Measurements from ENCODE around the gene PPP2R2C.

PPP2R2C gene

DNA sequence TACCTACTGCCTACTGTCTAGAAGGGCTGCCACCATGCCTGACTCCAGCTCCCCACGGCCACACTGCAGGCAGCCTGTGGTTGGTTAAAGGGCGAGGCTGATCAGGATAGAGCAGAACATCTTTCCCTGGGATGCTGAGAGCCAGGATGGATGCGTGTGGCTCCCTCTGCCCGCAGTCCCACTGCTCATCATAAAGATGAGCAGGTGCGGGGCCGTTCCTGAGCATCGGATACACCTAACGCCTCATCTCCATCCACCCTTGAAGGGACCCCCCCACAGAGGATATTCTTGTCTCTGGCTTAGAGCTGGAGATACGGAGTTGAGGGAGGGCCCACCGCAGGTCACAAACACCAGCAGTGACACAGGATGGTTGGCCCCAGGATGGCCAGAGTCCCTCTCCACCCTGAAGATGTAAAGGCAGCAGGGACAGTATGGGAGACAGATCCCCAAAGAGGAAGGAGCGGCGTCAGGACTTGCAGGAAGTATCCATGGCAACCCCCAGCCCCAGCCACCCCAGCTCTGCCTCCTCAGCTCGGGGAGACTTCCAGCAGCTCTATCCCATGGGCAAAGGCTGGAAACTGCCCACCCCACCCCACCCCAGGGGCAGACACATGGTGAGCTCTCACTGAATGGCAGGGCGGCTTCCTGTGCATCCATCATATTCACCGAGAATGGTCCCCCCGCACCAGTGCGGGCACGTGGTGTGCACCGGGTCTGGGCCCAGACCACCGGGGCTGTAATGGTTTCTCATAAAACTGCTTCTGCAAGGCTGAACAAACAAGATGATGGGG lies 19.3 kb downstream of the PPP2R2C start:
- Histone ChIP-seq H3K27me3 (ENCODE audit: insufficient read depth, insufficient read length) (peaks cover 2% of the 10 kb centered on the region), H3K4me1 (ENCODE audit: insufficient read depth, insufficient read length) (no peaks in the 10 kb centered on the region), H3K9me3 (ENCODE audit: insufficient read depth, low read length) (no peaks in the 10 kb centered on the region), H3K36me3 (ENCODE audit: insufficient read depth, insufficient read length, low read length) (no peaks in the 10 kb centered on the region), H3K4me3 (ENCODE audit: insufficient read length, low read depth) (no peak overlapping the region), H3K9ac (ENCODE audit: insufficient read length, low read depth) (no peak overlapping the region)
- DNase-seq (ENCODE audit: low read depth, low spot score): no peak
- TF ChIP-seq YY1 (IDR thresholded peaks at IDR 0.05; ENCODE audit: insufficient read depth, insufficient read length): no peak
- no peak for TF ChIP-seq SUZ12 (IDR thresholded peaks at IDR 0.05; ENCODE audit: extremely low read depth, insufficient read depth, insufficient read length)
- TF ChIP-seq ZNF274 (IDR thresholded peaks at IDR 0.05; ENCODE audit: low read depth, low read length): no peak

GRCh38 chr4:6452116-6452896 lies 20.1 kb downstream of the PPP2R2C start:
- peaks cover 2% of the 10 kb centered on the region for H3K27me3 ChIP-seq (ENCODE audit: insufficient read depth, insufficient read length)
- no peak overlapping the region for H3K9ac ChIP-seq (ENCODE audit: insufficient read length, low read depth)
- no peaks in the 10 kb centered on the region for H3K4me1 ChIP-seq (ENCODE audit: insufficient read depth, insufficient read length)
- H3K36me3 ChIP-seq (ENCODE audit: insufficient read depth, insufficient read length, low read length): no peaks in the 10 kb centered on the region
- no peak for DNase-seq (ENCODE audit: low read depth, low spot score)
- H3K9me3 ChIP-seq (ENCODE audit: insufficient read depth, low read length): no peaks in the 10 kb centered on the region
- TF ChIP-seq ZNF274 (IDR thresholded peaks at IDR 0.05; ENCODE audit: low read depth, low read length) (no peak), YY1 (IDR thresholded peaks at IDR 0.05; ENCODE audit: insufficient read depth, insufficient read length) (no peak), SUZ12 (IDR thresholded peaks at IDR 0.05; ENCODE audit: extremely low read depth, insufficient read depth, insufficient read length) (no peak)
- H3K4me3 ChIP-seq (ENCODE audit: insufficient read length, low read depth): no peak overlapping the region

GRCh38 chr4:6451309-6451708 lies 21.1 kb downstream of the PPP2R2C start:
- no peak overlapping the region for H3K9ac ChIP-seq (ENCODE audit: insufficient read length, low read depth)
- no peaks in the 10 kb centered on the region for H3K36me3 ChIP-seq (ENCODE audit: insufficient read depth, insufficient read length, low read length)
- peaks cover 4% of the 10 kb centered on the region for H3K4me1 ChIP-seq (ENCODE audit: insufficient read depth, insufficient read length)
- DNase-seq (ENCODE audit: low read depth, low spot score): no peak
- H3K27me3 ChIP-seq (ENCODE audit: insufficient read depth, insufficient read length): peaks cover 2% of the 10 kb centered on the region
- H3K4me3 ChIP-seq (ENCODE audit: insufficient read length, low read depth): no peak overlapping the region
- no peaks in the 10 kb centered on the region for H3K9me3 ChIP-seq (ENCODE audit: insufficient read depth, low read length)
- TF ChIP-seq YY1 (IDR thresholded peaks at IDR 0.05; ENCODE audit: insufficient read depth, insufficient read length): no peak
- TF ChIP-seq SUZ12 (IDR thresholded peaks at IDR 0.05; ENCODE audit: extremely low read depth, insufficient read depth, insufficient read length): no peak
- TF ChIP-seq ZNF274 (IDR thresholded peaks at IDR 0.05; ENCODE audit: low read depth, low read length): no peak

- H3K4me1 ChIP-seq (ENCODE audit: insufficient read depth, insufficient read length): peaks cover 4% of the 10 kb centered on the region
- TF ChIP-seq ZNF274 (IDR thresholded peaks at IDR 0.05; ENCODE audit: low read depth, low read length): no peak
- no peak for DNase-seq (ENCODE audit: low read depth, low spot score)
- H3K4me3 ChIP-seq (ENCODE audit: insufficient read length, low read depth): no peak overlapping the region
- peaks cover 2% of the 10 kb centered on the region for H3K27me3 ChIP-seq (ENCODE audit: insufficient read depth, insufficient read length)
- no peaks in the 10 kb centered on the region for H3K36me3 ChIP-seq (ENCODE audit: insufficient read depth, insufficient read length, low read length)
- H3K9me3 ChIP-seq (ENCODE audit: insufficient read depth, low read length): no peaks in the 10 kb centered on the region
- no peak overlapping the region for H3K9ac ChIP-seq (ENCODE audit: insufficient read length, low read depth)
Measured at GRCh38 chr4:6450709-6451108, 21.7 kb downstream of the PPP2R2C start.

DNA sequence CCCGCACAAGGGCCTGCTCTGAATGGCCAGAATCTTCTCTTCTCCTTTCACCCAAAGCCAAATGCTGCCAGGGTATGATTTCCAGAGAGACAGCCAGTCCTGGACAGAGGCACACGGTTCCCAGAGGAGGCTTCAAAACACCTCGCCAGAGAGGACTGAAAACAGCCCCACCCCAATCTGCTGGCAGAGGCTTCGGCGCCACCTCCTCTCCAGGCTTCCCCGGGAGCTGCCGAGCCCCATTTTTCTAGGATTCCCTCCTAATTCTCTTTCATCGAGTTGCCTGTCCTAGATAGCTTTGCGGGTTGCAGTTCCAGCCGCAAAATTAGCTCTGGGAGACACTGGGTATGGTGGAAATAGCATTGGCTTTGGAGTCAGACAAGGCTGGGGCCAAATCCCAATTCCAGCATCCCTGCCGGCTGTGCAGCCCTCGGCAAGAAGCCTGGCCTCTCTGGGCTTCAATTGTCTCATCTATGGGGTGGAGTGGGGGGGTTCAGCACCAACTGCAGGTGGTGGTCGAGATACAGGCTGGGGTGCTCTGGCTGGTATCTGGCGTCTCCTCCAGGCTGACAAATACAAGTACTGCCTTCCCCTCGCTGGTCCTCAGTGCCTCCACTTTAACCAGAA lies 22.6 kb downstream of the PPP2R2C start:
- TF ChIP-seq YY1 (IDR thresholded peaks at IDR 0.05; ENCODE audit: insufficient read depth, insufficient read length) (no peak), SUZ12 (IDR thresholded peaks at IDR 0.05; ENCODE audit: extremely low read depth, insufficient read depth, insufficient read length) (no peak), ZNF274 (IDR thresholded peaks at IDR 0.05; ENCODE audit: low read depth, low read length) (no peak)
- Histone ChIP-seq H3K4me3 (ENCODE audit: insufficient read length, low read depth) (no peak overlapping the region), H3K9me3 (ENCODE audit: insufficient read depth, low read length) (no peaks in the 10 kb centered on the region), H3K27me3 (ENCODE audit: insufficient read depth, insufficient read length) (peaks cover 2% of the 10 kb centered on the region), H3K4me1 (ENCODE audit: insufficient read depth, insufficient read length) (peaks cover 4% of the 10 kb centered on the region), H3K9ac (ENCODE audit: insufficient read length, low read depth) (no peak overlapping the region), H3K36me3 (ENCODE audit: insufficient read depth, insufficient read length, low read length) (no peaks in the 10 kb centered on the region)
- no peak for DNase-seq (ENCODE audit: low read depth, low spot score)

DNA sequence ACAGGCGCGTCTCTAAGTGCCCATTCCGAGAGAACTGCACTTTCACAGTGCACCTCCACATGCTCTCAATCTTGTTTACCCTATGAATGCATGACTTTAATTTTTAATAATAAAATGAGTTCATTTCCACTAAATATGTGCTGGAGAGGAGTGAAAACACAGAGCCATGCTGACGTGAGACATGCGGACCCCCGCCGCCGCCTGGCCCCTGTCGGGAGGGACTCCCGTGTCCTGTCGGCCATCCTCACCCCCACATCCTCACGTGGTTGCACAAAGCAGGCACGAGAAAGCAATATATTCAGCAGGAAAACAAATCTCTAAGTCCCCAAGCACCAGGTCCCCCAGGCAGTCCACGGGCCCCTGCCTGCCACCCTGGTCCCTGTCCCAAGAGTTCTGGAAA lies 23.1 kb downstream of the PPP2R2C start:
- Histone ChIP-seq H3K9ac (ENCODE audit: insufficient read length, low read depth) (no peak overlapping the region), H3K27me3 (ENCODE audit: insufficient read depth, insufficient read length) (no peaks in the 10 kb centered on the region), H3K36me3 (ENCODE audit: insufficient read depth, insufficient read length, low read length) (no peaks in the 10 kb centered on the region), H3K4me3 (ENCODE audit: insufficient read length, low read depth) (no peak overlapping the region), H3K9me3 (ENCODE audit: insufficient read depth, low read length) (no peaks in the 10 kb centered on the region), H3K4me1 (ENCODE audit: insufficient read depth, insufficient read length) (peaks cover 4% of the 10 kb centered on the region)
- DNase-seq (ENCODE audit: low read depth, low spot score): no peak
- TF ChIP-seq SUZ12 (IDR thresholded peaks at IDR 0.05; ENCODE audit: extremely low read depth, insufficient read depth, insufficient read length): no peak
- TF ChIP-seq ZNF274 (IDR thresholded peaks at IDR 0.05; ENCODE audit: low read depth, low read length): no peak
- TF ChIP-seq YY1 (IDR thresholded peaks at IDR 0.05; ENCODE audit: insufficient read depth, insufficient read length): no peak

All from NT2/D1 (cell line).